ENCODE data around the gene NPNT. TPM values are rescaled to one million over a fixed set of nuclear protein-coding genes. Genes with fewer than 3 reads are reported as not detected.
A peak's percentile ranks its signal among the peaks of the same experiment; 100 is the strongest.

Gene NPNT
- total RNA-seq, 1 donor from 2014 or later: 0.13 TPM

DNA sequence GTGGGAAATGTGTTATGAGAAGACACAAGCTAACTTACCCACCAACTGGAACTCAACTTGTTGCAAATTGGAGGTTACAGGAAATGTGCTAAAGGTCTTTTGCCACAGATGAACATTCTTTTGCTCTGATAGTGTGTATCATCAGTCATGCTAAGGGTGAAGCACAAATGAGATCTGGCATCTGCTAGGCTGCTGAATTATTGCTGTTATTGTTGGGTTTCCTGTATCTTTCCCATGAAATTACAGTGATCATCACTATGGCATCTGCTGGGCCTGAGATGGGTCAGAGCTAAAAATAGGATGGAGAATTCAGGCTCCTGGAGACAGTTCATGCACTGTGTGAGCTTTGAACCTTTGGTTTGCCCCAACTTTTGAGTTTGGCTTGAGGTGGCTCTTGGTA, 124.5 kb downstream of the NPNT start:
- peak; percentile 24 to 30 for DNase-seq (ENCODE audit: low read depth in 2 of 2)

Other genes starting within 250 kb of the NPNT start
- 9.0 and 9.1 TPM in 2 replicates for gene INTS12, start 186.8 kb upstream of the NPNT start, total RNA-seq
- 7.8 and 9.0 TPM in 2 replicates for gene GSTCD, start 186.7 kb upstream of the NPNT start, total RNA-seq

Measured in dermis microvascular lymphatic vessel endothelial cell (primary cell).